A673 (cell line): ENCODE results near the gene GIT2. TPM values are rescaled to one million over a fixed set of nuclear protein-coding genes. Genes with fewer than 3 reads are reported as not detected.

Experiments used
- BruUV-seq: library from RNA; stranded (reverse); fragments of 400-500 nt; replicated peaks from 2 replicates; lab custom pipeline; 2021; lab: Mats Ljungman, UMichigan
- CTCF ChIA-PET: fragments of 300-600 bp; sonication (Branson Sonifier 250); formaldehyde crosslinking; loops from one replicate; lab custom pipeline; 2022; ENCODE audit warnings: antibody characterized with exemption; lab: Charles Lee
- POLR2A ChIA-PET: fragments of 300-600 bp; sonication (Branson Sonifier 250); formaldehyde crosslinking; loops from one replicate; lab custom pipeline; 2022; ENCODE audit warnings: antibody characterized with exemption; ENCODE audit not compliant: low non-redundant PET; lab: Charles Lee
- DNase-seq: peaks from one replicate; pipeline ENCODE4 v3.0.0-alpha.2; 2015; ENCODE audit warnings: low spot score
- H3K27ac ChIP-seq: fragments of 200-600 bp; sonication (generic); 2 replicates; pipeline ENCODE4 v1.5.1; 2016; ENCODE audit warnings: mixed run types, low read depth, mild to moderate bottlenecking, mixed read lengths, antibody characterized with exemption, low read length; ENCODE audit not compliant: poor library complexity, severe bottlenecking
- H3K27me3 ChIP-seq: fragments of 200-600 bp; sonication (generic); replicated peaks from 2 replicates; pipeline ENCODE4 v1.6.1; 2017; ENCODE audit warnings: mixed run types, low read depth, mild to moderate bottlenecking, mixed read lengths, antibody characterized with exemption, low read length; ENCODE audit not compliant: insufficient read depth, poor library complexity
- H3K36me3 ChIP-seq: fragments of 200-600 bp; sonication (generic); 2 replicates; pipeline ENCODE4 v1.6.1; 2016; ENCODE audit warnings: mixed run types, mild to moderate bottlenecking, mixed read lengths, antibody characterized with exemption, low read length; ENCODE audit not compliant: insufficient read depth, poor library complexity, severe bottlenecking
- H3K4me1 ChIP-seq: fragments of 200-600 bp; sonication (generic); 2 replicates; pipeline ENCODE4 v1.6.1; 2017; ENCODE audit warnings: mixed run types, mild to moderate bottlenecking, mixed read lengths, antibody characterized with exemption, low read length; ENCODE audit not compliant: insufficient read depth, poor library complexity, severe bottlenecking
- H3K4me3 ChIP-seq: fragments of 200-600 bp; sonication (generic); 2 replicates; pipeline ENCODE4 v1.5.1; 2016; ENCODE audit warnings: low read depth, mixed run types, mild to moderate bottlenecking, mixed read lengths, low read length; ENCODE audit not compliant: poor library complexity, severe bottlenecking
- H3K9me3 ChIP-seq: fragments of 200-600 bp; sonication (generic); 2 replicates; pipeline ENCODE4 v1.6.1; 2016; ENCODE audit warnings: mixed run types, low read depth, mild to moderate bottlenecking, mixed read lengths, antibody characterized with exemption, low read length; ENCODE audit not compliant: poor library complexity, severe bottlenecking
- EZH2 ChIP-seq: fragments of 200-600 bp; sonication (generic); IDR thresholded peaks from 2 replicates; pipeline ENCODE4 v1.6.1; 2017; ENCODE audit warnings: borderline replicate concordance, low read depth, mild to moderate bottlenecking, mixed read lengths, antibody characterized with exemption, low read length; ENCODE audit not compliant: poor library complexity, severe bottlenecking
- intact Hi-C: fragments of 100-400 bp; cut with micrococcal nuclease; formaldehyde crosslinking; loops from one replicate; pipeline ENCODE4 v1.10.0; 2022; ENCODE audit not compliant: unreplicated experiment
- total RNA-seq: library from RNA; stranded (reverse); gene quantifications from 2 replicates; pipeline ENCODE4 v1.2.3, GENCODE V29; 2021
- TF ChIP-seq, protein P1 (sequence below): fragments of 300-800, 200-600 bp; sonication (generic); conservative IDR thresholded peaks from 2 replicates; pipeline ENCODE4 v1.5.1; 2017; ENCODE audit warnings: low read depth, mild to moderate bottlenecking, antibody characterized with exemption, low read length, moderate library complexity, mixed read lengths

The GIT2 gene
- total RNA-seq, 1 experiment from 2014 or later: 48.1 TPM

DNA sequence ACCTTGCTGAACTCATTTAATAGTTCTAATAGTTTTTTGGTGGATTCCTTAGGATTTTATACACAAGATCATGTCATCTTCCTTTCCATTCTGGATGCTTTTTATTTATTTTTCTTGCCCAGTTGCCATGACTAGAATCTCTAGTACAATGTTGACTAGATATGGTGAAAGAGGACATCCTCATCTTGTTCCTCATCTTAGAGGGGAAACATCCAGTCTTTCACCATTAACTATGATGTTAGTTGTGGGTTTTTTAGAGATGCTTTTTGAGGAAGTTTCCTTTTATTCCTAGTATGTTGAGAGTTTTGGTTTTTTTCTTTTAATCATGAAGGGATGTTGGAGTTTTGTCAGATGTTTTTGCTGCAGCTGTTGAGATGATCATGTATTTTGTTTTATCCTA lies 11.7 kb upstream of the GIT2 start:
- Histone ChIP-seq H3K9me3 (no peaks in the 10 kb centered on the region), H3K4me1 (no peaks in the 10 kb centered on the region), H3K4me3 (no peak overlapping the region), H3K27ac (no peak overlapping the region), H3K27me3 (no peaks in the 10 kb centered on the region), H3K36me3 (no peaks in the 10 kb centered on the region)
- BruUV-seq: no TSS peak
- intact Hi-C loops: no loop called here
- TF ChIP-seq EZH2: no peak
- TF ChIP-seq, protein P1, sequence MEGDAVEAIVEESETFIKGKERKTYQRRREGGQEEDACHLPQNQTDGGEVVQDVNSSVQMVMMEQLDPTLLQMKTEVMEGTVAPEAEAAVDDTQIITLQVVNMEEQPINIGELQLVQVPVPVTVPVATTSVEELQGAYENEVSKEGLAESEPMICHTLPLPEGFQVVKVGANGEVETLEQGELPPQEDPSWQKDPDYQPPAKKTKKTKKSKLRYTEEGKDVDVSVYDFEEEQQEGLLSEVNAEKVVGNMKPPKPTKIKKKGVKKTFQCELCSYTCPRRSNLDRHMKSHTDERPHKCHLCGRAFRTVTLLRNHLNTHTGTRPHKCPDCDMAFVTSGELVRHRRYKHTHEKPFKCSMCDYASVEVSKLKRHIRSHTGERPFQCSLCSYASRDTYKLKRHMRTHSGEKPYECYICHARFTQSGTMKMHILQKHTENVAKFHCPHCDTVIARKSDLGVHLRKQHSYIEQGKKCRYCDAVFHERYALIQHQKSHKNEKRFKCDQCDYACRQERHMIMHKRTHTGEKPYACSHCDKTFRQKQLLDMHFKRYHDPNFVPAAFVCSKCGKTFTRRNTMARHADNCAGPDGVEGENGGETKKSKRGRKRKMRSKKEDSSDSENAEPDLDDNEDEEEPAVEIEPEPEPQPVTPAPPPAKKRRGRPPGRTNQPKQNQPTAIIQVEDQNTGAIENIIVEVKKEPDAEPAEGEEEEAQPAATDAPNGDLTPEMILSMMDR: no peak
- CTCF ChIA-PET: no interaction called here
- no peak for DNase-seq
- POLR2A ChIA-PET: no interaction called here

DNA sequence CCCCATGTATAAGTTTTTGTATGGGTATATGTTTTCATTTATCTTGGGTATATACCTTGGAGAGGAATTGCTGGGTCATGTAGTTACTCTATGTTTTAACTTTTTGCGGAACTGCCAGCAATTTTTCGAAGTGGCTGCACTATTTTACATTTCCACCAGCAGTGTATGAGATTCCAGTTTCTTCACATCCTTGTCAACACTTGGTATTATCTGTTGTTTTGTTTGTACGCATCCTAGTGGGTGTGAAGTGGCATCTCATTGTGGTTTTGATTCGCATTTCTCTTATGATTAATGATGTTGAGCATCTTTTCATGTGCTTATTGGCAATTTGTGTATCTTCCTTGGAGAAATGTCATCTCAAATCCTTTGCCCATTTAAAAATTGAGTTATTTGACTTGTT lies 9.9 kb upstream of the GIT2 start:
- ChIA-PET CTCF (no interaction called here), POLR2A (no interaction called here)
- H3K4me3 ChIP-seq: no peak overlapping the region
- no TSS peak for BruUV-seq
- intact Hi-C loops: no loop called here
- H3K27me3 ChIP-seq: no peaks in the 10 kb centered on the region
- H3K36me3 ChIP-seq: no peaks in the 10 kb centered on the region
- no peaks in the 10 kb centered on the region for H3K4me1 ChIP-seq
- no peak for DNase-seq
- no peaks in the 10 kb centered on the region for H3K9me3 ChIP-seq
- TF ChIP-seq, protein P1: no peak
- no peak for TF ChIP-seq EZH2
- H3K27ac ChIP-seq: no peak overlapping the region

DNA sequence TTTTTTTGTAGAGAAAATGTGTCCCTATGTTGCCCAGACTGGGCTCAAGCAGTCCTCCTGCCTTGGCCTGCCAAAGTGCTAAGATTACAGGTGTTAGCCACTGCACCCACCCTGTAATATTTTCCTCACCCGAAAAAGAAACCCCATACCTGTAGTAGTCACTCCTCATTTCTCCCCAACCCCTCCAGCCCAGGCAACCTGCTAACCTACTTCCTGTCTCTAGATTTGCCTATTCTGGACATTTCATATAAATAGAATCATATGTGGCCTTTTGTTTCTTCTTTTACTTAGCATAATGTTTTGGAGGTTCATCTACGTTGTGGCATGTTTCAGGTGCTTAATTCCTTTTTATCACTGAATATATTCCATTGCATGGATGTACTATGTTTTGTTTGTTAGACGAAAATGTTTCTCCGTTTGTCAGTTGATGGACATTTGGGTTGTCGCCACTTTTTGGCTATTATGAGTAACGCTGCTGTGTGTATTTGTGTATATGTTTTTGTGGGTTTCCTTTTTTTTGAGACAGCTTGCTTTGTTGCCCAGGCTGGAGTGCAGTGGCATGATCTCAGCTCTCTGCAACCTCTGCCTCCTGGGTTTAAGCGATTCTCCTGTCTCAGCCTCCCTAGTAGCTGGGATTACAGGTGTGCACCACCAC lies 9.3 kb upstream of the GIT2 start:
- no peaks in the 10 kb centered on the region for H3K27me3 ChIP-seq
- H3K4me1 ChIP-seq: peaks cover 1% of the 10 kb centered on the region
- no peaks in the 10 kb centered on the region for H3K36me3 ChIP-seq
- intact Hi-C loops: no loop called here
- DNase-seq: no peak
- no peak for TF ChIP-seq EZH2
- TF ChIP-seq, protein P1: no peak
- H3K4me3 ChIP-seq: no peak overlapping the region
- H3K27ac ChIP-seq: no peak overlapping the region
- no TSS peak for BruUV-seq
- ChIA-PET CTCF (no interaction called here), POLR2A (no interaction called here)
- H3K9me3 ChIP-seq: no peaks in the 10 kb centered on the region
